ENCODE results near the gene ERMN. TPM values are rescaled to one million over a fixed set of nuclear protein-coding genes. Genes with fewer than 3 reads are reported as not detected.

The ERMN gene
- total and polyA plus RNA-seq, 2 donors (not counting 1 experiment from before 2014, with no cell fraction given): 0.17 TPM; not detected in 1

DNA sequence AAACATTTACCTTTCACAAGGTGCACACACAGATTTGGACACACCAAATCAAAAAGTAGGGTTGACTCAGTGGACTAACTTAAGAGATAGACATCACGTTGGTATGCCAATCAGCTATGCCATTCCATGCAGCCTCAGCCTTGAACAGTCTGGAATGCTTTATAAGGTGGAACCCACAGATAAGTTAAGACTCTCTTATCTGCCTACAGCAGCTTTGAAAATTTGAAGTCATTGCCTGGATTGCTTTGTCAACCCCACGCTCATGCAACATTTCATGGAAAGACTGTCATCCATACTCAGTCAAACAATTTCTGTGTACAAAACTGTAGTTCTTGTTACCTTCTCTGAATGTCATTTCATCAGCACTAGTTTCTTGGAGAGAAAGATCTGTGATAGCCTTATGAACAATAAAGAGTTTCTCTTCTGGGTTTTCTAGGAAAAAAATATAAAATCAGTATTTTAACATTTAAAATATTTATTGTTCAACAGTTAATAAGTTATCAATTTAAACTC lies 1.2 kb downstream of the ERMN start:
- Histone ChIP-seq H3K4me2 (ENCODE audit: extremely low read depth, insufficient read depth, low read length) (no peak overlapping the region), H3K27ac (ENCODE audit: insufficient read depth, low read length) (no peak overlapping the region), H3K4me3 (replicated peaks in 1 of 4; ENCODE audit: control extremely low read depth in 1 of 4, insufficient read depth in 1 of 4, low read depth in 3 of 4, low read length in 4 of 4) (no peak overlapping the region), H4K20me1 (ENCODE audit: control insufficient read depth, extremely low read depth, insufficient read depth, low read length) (no peaks in the 10 kb centered on the region), H3K9ac (ENCODE audit: insufficient read depth, low read length) (no peak overlapping the region), H3K27me3 (ENCODE audit: control insufficient read depth, insufficient read depth, low read length) (no peaks in the 10 kb centered on the region), H3K9me3 (ENCODE audit: control insufficient read depth, insufficient read depth, low read depth, low read length) (no peaks in the 10 kb centered on the region), H3K79me2 (ENCODE audit: control insufficient read depth, insufficient read depth, low read length) (no peaks in the 10 kb centered on the region), H2AFZ (ENCODE audit: low read length) (no peak overlapping the region), H3K4me1 (ENCODE audit: control insufficient read depth, extremely low read depth, insufficient read depth, low read length) (no peaks in the 10 kb centered on the region), H3K36me3 (ENCODE audit: control insufficient read depth, insufficient read depth, low read length) (no peaks in the 10 kb centered on the region)
- DNase-seq (ENCODE audit: low read depth in 2 of 2): peak in 1 of 2 donors; percentile 29
- no peak for TF ChIP-seq EZH2 (IDR thresholded peaks at IDR 0.05; ENCODE audit: low read length, missing control alignments)
- TF ChIP-seq, protein P1, sequence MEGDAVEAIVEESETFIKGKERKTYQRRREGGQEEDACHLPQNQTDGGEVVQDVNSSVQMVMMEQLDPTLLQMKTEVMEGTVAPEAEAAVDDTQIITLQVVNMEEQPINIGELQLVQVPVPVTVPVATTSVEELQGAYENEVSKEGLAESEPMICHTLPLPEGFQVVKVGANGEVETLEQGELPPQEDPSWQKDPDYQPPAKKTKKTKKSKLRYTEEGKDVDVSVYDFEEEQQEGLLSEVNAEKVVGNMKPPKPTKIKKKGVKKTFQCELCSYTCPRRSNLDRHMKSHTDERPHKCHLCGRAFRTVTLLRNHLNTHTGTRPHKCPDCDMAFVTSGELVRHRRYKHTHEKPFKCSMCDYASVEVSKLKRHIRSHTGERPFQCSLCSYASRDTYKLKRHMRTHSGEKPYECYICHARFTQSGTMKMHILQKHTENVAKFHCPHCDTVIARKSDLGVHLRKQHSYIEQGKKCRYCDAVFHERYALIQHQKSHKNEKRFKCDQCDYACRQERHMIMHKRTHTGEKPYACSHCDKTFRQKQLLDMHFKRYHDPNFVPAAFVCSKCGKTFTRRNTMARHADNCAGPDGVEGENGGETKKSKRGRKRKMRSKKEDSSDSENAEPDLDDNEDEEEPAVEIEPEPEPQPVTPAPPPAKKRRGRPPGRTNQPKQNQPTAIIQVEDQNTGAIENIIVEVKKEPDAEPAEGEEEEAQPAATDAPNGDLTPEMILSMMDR (conservative IDR thresholded peaks at IDR 0.05 in 1 of 2, IDR thresholded peaks at IDR 0.05 in 1 of 2; ENCODE audit: low read depth in 1 of 2, low read length in 2 of 2): no peak

- Histone ChIP-seq H3K9me3 (ENCODE audit: control insufficient read depth, insufficient read depth, low read depth, low read length) (no peaks in the 10 kb centered on the region), H3K4me3 (replicated peaks in 1 of 4; ENCODE audit: control extremely low read depth in 1 of 4, insufficient read depth in 1 of 4, low read depth in 3 of 4, low read length in 4 of 4) (no peak overlapping the region), H4K20me1 (ENCODE audit: control insufficient read depth, extremely low read depth, insufficient read depth, low read length) (no peaks in the 10 kb centered on the region), H3K4me1 (ENCODE audit: control insufficient read depth, extremely low read depth, insufficient read depth, low read length) (no peaks in the 10 kb centered on the region), H3K9ac (ENCODE audit: insufficient read depth, low read length) (no peak overlapping the region), H3K27me3 (ENCODE audit: control insufficient read depth, insufficient read depth, low read length) (no peaks in the 10 kb centered on the region), H2AFZ (ENCODE audit: low read length) (no peak overlapping the region), H3K79me2 (ENCODE audit: control insufficient read depth, insufficient read depth, low read length) (no peaks in the 10 kb centered on the region), H3K27ac (ENCODE audit: insufficient read depth, low read length) (no peak overlapping the region), H3K36me3 (ENCODE audit: control insufficient read depth, insufficient read depth, low read length) (no peaks in the 10 kb centered on the region), H3K4me2 (ENCODE audit: extremely low read depth, insufficient read depth, low read length) (no peak overlapping the region)
- TF ChIP-seq EZH2 (IDR thresholded peaks at IDR 0.05; ENCODE audit: low read length, missing control alignments): no peak
- TF ChIP-seq, protein P1 (conservative IDR thresholded peaks at IDR 0.05 in 1 of 2, IDR thresholded peaks at IDR 0.05 in 1 of 2; ENCODE audit: low read depth in 1 of 2, low read length in 2 of 2): no peak
- DNase-seq (ENCODE audit: low read depth in 2 of 2): no peak
Measured at GRCh38 chr2:157322432-157322831, 3.2 kb downstream of the ERMN start.

DNA sequence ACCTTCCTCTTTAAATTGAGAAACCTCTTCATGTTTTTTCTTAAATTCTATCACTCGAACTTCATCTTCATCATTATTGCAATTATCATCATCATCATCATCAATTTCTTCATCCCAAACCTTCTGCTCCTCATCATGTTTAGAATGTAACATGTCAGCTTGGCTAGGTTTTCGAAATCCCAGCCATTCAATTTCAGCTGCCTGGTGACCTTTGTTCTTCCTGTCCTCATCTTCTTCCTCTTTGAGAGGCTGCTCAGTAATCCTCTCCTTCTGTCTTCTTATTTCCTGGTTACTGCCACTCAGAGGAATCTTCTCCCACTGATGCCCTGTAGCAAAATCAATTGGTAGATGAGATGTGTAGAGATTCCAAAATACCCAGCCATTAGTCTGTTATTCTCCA lies 4.2 kb downstream of the ERMN start:
- no peaks in the 10 kb centered on the region for H3K4me1 ChIP-seq (ENCODE audit: control insufficient read depth, extremely low read depth, insufficient read depth, low read length)
- H3K27me3 ChIP-seq (ENCODE audit: control insufficient read depth, insufficient read depth, low read length): no peaks in the 10 kb centered on the region
- no peak overlapping the region for H2AFZ ChIP-seq (ENCODE audit: low read length)
- TF ChIP-seq, protein P1 (conservative IDR thresholded peaks at IDR 0.05 in 1 of 2, IDR thresholded peaks at IDR 0.05 in 1 of 2; ENCODE audit: low read depth in 1 of 2, low read length in 2 of 2): no peak
- no peak for TF ChIP-seq EZH2 (IDR thresholded peaks at IDR 0.05; ENCODE audit: low read length, missing control alignments)
- no peaks in the 10 kb centered on the region for H3K36me3 ChIP-seq (ENCODE audit: control insufficient read depth, insufficient read depth, low read length)
- H3K9me3 ChIP-seq (ENCODE audit: control insufficient read depth, insufficient read depth, low read depth, low read length): no peaks in the 10 kb centered on the region
- H4K20me1 ChIP-seq (ENCODE audit: control insufficient read depth, extremely low read depth, insufficient read depth, low read length): no peaks in the 10 kb centered on the region
- H3K79me2 ChIP-seq (ENCODE audit: control insufficient read depth, insufficient read depth, low read length): no peaks in the 10 kb centered on the region
- DNase-seq (ENCODE audit: low read depth in 2 of 2): no peak
- no peak overlapping the region for H3K4me2 ChIP-seq (ENCODE audit: extremely low read depth, insufficient read depth, low read length)
- no peak overlapping the region for H3K9ac ChIP-seq (ENCODE audit: insufficient read depth, low read length)
- no peak overlapping the region for H3K27ac ChIP-seq (ENCODE audit: insufficient read depth, low read length)
- H3K4me3 ChIP-seq (replicated peaks in 1 of 4; ENCODE audit: control extremely low read depth in 1 of 4, insufficient read depth in 1 of 4, low read depth in 3 of 4, low read length in 4 of 4): no peak overlapping the region

All from fibroblast of lung (primary cell).